GM18909 (cell line): ENCODE measurements around the gene CLK3.

Experiments
- ATAC-seq: cut with Tn5 transposase; IDR thresholded peaks from one replicate; pipeline ENCODE4 v1.9.1; 2021; ENCODE audit warnings: mild to moderate bottlenecking; ENCODE audit not compliant: unreplicated experiment, poor library complexity

The CLK3 gene

DNA sequence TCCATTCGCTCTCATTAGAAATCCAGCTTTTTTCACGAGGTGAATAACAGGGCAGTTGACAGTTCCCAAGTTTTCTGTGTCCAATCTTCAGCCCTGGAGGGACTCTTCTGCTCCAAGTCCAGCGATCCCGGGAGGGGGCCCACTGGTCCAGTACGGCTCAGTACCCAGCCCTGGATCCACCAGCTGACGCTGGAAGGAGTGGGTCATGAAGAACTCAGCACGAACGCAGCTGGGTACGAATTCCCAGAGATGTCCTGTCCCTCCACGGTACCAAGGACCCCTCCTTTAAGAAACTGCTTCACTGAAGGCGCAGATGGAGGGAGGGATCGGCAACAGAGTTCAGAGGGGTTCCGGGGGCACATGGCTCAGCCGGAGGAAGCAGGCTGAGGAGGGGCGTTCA lies 16.5 kb upstream of the CLK3 start:
- ATAC-seq = no peak

DNA sequence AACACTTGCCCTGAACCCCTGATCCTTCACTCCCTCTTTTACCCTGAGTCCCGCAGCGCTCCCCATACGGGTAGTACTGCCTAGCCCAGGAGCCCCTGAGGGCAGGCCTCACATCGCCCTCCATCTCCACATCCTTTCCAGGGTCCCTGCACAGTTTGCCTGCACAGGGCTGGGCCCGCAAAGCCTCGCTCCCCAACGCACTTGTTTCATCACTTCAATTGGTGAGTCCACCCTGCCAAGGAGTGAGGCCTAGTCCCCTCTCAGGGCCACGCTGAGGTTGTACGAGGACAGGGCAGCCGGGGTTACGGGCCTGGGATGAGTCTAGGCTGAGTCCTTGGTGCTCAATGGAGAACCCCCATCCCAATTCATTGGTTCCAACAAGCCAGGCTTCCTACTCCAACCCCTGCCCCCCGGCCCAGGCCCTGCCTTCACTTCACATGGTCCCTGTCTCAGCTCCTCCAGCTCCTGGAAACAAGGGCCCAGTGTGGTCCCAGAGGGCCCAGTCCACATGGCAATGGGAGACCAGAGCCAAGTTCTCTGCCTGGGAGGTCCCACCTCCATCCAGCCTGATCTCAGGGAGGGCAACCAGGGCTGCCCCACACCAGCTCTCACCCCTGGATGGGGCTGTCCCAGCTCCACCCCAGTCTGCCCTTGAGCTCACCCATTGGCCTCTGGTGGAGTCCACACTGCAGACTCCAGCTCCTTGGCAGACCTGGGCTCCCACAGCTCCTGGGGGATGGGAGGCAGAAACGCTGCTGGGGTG lies 12.4 kb upstream of the CLK3 start:
- no peak for ATAC-seq

DNA sequence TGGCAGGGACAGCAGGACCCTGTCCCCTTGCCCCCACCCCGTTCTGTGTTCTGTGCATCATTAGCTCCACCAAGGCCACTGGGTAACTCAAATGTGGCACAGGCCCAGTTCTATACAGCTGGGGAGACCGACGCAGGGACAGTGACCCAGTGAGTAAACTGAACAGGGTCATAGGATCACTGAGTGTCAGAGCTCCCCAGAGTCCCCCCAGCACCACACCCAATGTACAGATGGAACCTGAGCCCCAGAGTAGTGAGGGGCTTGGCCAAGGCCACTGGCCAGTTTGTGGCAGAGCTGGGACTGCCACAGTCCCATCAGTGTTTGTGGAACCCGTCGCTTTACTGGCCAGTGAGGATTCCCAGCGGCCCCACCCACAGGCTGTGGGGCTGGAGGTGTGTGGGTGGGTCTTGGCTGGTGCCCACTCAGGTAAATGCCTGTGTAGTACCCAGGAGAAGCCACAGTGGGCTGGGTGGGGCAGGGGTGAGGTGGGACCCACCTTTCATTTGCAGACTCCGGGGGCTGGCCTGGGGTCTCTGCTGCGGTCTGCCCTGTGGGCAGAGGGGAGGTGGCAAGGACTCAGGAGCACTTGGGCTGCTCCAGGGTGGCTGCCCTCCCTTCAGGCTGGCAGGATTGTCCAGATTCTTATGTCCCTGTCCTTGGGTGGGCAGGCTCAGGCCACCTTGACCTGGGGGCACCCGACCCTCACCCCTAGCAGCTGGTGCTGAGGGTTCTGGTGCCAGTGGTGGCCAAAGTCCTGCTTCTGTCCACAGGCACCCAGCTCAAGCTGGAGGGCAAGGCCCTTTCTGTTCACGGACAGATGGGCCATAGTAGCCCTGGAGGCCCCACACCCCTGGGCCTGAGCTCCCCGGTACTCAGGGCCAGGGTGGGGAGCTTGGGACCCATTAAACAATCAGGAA lies 11.6 kb upstream of the CLK3 start:
- ATAC-seq = no peak

DNA sequence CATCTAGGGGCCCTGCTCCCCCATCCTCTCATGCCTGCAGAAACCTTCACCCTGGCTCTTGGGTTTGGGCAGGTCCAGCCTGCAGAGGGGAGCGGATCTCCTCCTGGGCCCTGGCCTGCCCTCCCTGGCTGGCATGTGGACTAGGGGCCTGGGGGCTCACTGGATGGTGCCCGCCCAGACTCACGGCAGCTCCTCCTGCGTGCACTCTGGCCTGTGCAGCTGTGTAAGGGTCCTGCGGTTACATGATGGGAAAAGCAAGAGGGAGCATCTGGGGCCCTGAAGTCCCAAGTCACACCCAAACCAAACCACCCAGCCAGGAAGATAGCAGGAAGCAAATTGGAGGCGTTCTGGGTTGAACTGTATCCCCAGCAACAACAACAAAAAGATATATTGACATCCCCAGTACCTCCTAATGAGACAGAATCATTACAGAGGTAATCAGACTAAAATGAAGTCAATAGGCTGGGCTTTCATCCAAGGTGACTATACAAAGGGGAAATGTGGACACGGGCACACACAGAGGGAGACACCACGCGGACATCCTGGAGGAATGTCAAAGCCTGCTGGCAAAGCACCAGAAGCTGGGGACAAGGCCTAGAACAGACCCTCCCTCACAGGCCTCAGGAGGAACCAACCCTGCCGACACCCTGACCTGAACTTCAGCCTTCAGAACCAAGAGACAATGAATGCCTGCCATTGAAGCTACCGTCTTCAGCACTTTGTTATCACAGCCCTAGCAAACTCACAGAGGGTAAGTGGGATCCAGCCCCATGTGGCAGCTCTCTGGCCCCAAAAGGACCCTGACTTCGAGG lies 10.4 kb upstream of the CLK3 start:
- no peak for ATAC-seq

DNA sequence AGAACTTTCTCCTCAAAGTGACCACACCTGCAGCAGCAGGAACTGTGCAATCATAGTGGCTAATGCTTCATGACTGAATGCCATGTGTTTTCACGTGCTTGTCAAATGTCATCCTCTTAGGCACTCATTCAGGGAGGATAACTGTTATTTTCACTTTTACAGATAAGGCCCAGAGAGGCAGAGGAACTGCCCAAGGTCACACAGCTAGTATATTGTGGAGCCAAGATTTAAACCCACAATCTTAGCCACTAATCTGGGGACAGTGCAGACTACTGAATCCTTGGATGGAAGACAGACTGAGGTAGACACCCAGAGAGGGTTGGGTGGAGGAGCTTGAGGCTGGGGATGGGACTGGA lies 9.9 kb upstream of the CLK3 start:
- no peak for ATAC-seq

DNA sequence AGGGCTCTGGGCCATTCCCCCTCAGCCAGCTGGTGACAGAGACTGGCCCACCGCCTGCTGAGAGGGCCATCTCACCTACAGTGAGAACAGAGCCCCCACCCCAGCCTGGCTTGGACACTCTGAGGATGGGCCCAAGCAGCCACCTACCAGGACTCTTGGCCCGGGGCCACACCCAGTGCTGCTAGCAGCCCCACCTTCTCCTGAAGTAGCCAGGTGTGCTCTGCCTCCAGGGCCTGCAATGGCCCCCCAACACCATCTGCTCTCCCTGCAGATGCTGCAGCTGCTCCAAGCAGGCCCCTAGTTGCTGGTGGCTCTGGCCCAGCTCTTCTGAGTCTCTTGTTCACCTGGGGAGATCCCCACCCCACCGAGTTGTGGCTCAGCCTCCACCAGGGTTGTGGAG lies 6.8 kb upstream of the CLK3 start:
- ATAC-seq = no peak

DNA sequence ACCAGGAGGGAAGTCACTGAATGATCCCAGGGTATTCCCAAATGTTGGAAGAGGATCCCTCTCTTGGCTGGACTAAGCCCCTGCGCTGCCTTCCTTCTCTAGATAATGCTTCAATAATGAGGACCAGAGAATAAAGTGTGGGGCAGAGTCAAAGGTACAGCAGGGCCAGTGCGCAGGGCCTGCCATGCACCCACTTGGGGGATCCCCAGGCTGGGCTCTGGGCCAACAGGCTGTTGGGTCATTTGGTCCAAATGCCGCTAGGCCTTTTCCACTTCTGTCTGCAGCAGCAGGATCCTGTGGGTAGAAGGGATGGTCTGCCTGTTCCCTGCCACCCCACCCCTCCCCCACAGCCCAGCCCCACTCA lies 5.7 kb upstream of the CLK3 start:
- ATAC-seq = no peak

DNA sequence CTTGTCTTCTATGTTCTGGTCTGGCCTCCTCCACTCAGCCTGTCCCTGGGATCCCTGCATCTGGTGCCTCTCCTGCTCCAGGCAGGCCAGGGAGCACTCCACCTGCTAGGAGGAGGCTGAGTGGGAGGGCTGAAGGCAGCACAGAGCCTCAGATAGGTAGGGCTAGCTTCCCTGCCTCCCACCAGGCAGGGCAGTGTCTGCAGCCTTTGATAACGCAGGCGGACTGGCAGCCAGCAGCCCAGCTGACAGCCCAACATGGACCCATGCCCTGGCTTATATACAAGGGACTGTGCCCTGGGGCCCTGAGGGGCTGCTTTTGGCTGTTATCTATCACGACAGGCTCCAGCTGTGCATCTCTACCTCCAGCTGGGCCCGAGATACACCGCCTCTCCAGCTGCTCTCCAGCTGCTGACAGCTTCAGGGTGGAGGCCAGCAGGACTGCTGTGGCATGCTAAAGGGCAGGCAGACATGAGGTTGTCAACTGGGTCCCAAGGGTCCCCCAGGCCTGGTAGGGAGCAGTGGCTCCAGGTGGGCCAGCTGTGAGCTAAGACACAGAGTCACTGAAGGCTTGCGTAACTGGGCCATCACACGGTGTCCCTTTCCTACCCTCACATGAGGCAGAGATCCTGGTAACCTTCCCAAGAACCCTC lies 5.2 kb upstream of the CLK3 start:
- ATAC-seq = no peak

DNA sequence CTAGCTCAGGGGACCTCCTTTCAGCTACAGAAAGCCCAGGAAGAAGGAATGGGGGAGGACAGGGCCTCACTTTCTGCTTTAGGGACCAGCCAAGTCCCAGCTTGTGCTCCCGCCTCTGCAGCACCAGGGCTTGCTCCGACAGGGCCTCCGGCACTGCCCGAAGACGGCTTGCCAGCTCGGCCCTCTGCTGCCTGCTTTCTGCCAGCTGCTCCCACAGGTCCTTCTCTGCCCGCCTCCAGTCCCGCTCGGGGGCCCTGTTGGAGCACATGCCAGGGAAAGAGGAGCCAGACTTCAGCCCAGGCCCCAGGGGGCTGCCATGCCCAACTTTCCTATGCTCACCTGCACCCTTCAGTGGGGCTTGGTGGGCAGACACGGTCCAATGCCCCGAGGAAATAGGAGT lies 4.3 kb upstream of the CLK3 start:
- ATAC-seq = no peak

DNA sequence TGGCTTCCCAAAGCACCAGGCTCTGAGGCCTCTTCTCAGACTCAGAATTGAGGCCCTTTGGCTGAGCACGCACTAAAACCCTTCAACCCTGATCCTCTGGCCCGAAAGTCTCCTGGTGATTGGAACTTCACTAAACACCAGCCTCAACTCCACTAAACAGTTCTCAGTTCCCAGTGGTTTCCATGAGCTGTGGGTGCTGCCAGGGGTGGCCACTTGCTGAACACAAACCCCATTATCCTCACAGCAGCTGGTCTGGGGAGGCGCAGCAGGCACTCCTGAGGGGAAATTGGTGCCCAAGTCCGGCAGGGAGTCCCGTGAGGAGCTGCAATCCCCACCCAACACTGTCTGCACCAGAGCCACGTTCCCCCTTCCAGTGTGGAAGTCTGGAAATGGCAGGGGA lies 3.8 kb upstream of the CLK3 start:
- ATAC-seq = no peak

DNA sequence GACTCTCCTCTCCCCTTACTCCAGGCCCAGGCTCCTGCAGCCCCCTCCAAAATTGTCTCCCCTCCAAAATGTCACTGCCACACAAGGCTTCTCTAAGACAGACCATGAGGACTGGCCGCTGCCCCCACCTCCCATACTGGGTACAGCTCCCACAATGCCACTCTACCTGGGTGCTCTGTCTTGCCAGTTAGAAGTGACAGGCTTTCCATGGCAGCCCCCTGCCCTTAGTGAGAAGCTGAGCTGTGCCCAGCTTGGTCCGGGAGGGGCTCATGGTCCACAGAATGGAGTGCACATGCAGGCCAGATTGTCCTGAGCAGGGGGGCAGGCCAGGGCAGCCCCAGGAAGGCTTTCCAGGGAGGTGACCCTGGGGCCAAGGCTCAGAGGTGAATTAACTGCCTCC lies 3.0 kb upstream of the CLK3 start:
- ATAC-seq = no peak

DNA sequence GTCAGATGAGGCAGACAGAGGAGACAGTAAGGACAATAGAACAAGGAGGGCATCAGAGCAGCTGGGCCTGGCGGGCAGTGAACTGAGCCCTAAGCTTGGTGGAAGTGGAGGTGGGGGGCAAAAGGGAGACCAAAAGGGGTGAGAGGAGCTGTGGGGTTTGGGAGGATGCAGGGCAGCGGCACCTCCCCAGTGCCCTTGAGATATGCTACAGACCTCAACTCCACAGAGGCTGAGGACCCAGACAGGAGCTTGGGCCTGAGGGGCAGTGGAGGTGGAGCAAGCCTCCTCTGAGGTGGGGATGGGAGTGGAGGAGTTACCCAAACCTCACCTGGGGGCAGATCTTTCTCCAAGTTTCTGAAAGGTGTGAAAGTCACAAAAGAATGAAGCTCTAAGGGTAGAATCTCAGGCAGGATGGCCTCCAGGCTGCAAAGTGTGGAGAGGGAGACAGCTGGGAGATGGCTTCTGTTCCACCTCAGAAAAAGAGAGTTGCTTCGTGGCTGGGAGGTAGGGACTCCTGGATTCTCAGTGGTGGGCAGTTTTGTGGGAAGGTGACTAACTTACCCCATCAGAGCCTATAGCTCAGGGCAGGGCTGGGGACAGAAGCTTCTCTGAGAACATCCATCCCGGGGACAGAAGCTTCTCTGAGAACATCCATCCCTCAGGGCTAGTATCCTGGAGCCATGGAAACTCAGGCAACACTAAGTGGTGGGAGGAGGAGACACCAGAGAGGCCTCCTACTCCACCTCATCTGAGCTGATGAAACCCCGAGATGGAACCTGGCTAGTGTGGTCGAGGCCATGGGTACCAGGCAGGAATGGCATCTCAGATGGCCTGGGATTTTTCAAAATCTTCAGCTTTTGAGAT lies 2.3 kb upstream of the CLK3 start:
- ATAC-seq = no peak

DNA sequence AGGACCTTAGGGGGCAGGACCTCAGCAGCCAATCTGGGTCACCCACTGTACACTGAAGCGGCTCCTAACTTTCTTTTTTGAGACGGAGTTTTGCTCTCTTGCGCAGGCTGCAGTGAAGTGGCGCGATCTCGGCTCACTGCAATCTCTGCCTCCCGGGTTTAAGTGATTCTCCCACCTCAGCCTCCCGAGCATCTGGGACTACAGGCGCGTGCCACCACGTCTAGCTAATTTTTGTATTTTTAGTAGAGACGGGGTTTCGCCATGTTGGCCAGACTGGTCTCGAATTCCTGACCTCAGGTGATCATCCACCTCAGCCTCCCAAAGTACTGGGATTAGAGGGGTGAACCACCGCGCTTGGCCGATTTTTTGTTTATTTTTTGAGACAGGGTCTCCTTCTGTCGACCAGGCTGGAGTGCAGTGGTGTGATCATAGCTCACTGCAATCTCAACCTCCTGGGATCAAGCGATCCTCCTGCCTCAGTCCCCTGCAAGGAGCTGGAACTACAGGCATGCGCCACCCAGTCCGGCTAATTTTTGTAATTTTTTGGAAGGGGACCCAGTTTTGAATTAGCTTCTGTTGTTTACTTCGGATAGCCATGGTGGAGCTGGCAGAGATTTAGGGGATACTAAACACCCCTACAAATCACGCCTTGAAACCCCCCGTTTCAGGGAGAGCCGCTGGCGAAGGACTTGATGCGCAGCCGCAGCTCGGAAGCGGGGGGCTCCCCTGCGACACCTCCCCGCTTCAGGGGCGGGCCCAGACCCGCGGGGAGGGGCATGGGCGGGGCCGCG lies 1.5 kb upstream of the CLK3 start:
- no peak for ATAC-seq

DNA sequence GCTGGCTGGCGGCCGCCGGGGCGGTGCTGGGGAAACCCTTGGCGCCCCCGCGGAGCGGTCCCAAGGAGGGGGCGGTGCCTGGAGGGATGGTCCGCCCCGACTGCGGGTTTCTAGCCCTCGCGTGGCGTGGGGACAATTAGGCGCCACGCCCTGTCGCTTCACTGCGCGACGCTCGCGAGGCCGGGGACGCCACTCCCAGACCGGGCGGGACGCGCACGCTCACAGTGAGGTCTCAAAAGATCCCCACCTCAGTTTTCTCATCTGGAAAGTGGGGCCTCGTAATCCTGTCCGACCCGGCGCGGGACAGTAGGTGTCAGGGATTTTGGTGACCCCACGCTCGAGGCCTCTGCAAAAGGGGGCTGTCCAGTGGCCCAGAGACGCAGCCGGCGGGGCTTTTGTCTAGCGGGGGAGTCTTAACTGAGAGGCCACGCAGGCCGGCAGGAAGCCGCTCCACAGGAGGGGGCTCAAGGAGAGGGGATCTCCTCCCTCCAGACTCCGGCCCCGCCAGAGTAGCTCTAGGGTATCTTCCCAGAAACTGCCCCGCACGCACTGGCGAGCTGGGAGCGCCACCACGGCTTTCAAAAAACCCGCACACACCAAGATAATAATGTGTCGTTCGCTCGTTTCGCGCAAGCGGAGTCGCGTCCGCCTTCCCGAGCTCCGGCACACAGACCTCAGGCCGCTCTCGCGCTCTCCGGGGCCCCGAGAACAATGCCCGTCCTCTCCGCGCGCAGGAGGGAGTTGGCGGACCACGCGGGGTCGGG lies 710 bp upstream of the CLK3 start:
- peak; percentile 45 for ATAC-seq

DNA sequence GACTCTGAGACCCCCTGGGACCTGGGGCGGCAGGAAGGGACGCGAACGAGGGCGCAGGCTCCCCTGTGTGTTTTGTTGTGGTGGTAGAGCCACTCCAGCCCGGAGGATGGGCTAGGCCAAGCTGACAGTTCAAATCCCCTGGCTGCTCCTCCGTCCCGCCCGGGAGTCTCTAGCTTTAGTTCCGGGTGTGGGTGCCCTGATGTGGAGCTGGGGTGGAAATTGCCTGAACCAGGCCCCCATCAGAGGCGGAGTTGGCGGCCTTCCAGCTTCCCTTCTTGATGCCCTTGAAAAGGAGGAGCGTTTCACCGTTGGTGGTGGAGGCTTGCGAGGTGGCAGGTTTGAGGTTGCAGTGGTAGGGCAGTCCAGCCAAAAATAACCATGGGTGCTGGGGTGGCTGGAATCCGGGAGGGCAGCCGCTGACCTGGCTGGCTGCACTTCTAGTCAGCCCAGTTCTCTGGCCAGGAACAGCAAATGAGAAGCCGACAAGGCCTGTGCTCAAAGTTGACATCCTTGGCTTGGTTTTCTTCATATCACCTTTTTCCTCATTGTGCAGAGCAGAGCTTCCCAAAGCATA lies 817 bp downstream of the CLK3 start:
- no peak for ATAC-seq

DNA sequence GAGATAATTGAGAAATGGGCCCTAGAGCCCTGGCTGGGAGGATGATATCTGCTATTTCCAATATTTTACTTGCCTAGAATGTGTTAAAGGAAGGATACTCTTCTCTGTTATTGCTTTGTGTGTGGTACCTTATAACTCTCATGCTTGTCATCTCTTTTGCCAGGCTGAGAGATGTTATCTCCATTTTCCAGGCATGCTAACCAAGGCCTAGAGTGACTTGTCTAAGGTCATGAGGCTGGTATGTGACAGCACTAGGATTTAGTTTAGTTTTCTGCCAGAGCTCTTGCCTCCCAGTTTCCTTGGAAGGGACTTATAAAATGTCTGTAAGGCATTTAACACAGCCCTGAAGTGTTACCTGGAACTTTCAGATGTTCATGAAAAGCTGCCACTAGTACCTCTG lies 1.4 kb downstream of the CLK3 start:
- no peak for ATAC-seq

DNA sequence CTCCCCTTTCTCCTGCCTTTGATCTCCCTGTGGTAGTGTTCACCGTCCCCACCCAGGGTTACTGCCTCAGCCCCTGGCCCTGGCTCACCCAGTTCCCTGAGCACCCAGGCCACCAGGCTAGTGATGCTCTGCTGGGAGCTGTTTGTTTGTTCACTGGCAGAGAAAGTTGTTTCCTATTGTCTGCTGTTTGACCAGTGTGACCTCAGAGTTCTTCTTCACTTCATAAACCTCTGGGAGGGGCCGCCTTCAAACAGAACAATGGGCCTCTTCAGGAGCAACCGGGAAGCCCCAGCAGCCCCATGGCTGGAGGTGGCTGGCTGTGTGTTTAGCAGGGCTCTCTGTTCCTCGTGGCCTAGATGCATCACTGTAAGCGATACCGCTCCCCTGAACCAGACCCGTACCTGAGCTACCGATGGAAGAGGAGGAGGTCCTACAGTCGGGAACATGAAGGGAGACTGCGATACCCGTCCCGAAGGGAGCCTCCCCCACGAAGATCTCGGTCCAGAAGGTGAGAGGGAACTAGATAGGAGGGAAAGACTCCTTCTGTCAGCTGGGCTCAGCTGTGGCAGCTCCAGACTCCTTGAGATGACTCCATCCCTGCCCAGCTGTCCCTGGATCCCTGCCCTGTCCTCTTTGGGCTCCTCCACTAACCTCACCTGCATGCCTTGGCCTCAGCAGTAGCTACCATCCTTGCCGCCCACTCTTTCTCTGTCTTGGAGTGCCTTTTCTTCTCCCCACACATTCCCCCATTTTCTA lies 3.4 kb downstream of the CLK3 start:
- ATAC-seq = no peak
